ENCODE results near the gene PATE1. TPM values are rescaled to one million over a fixed set of nuclear protein-coding genes. Genes with fewer than 3 reads are reported as not detected.

The PATE1 gene
- total RNA-seq, 3 donors from 2014 or later, result not detected

DNA sequence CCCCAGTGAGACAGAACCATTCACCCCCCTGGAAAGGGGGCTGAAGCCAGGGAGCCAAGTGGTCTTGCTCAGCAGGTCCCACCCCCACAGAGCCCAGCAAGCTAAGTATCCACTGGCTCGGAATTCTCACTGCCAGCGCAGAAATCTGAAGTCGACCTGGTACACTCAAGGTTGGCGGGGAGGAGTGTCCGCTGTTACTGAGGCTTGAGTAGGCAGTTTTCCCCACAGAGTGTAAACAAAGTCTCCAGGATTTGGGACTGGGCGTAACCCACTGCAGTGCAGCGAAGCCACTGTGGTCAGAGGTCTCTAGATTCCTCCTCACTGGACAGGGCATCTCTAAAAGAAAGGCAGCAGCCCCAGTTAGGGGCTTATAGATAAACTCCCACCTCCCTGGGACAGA is 10.0 kb downstream of the PATE1 start:
- Histone ChIP-seq H3K4me1 (no peaks in the 10 kb centered on the region), H3K27me3 (no peaks in the 10 kb centered on the region), H3K4me3 (no peak overlapping the region), H3K27ac (no peak overlapping the region), H3K9me3 (peaks cover 0 to 12% of the 10 kb centered on the region in 2 donors), H3K36me3 (no peaks in the 10 kb centered on the region)
- DNase-seq (ENCODE audit: low spot score in 2 of 2), result no peak
- TF ChIP-seq POLR2AphosphoS5 (IDR thresholded peaks at IDR 0.05) (no peak), POLR2A (IDR thresholded peaks at IDR 0.05) (no peak)
- TF ChIP-seq, protein P1, sequence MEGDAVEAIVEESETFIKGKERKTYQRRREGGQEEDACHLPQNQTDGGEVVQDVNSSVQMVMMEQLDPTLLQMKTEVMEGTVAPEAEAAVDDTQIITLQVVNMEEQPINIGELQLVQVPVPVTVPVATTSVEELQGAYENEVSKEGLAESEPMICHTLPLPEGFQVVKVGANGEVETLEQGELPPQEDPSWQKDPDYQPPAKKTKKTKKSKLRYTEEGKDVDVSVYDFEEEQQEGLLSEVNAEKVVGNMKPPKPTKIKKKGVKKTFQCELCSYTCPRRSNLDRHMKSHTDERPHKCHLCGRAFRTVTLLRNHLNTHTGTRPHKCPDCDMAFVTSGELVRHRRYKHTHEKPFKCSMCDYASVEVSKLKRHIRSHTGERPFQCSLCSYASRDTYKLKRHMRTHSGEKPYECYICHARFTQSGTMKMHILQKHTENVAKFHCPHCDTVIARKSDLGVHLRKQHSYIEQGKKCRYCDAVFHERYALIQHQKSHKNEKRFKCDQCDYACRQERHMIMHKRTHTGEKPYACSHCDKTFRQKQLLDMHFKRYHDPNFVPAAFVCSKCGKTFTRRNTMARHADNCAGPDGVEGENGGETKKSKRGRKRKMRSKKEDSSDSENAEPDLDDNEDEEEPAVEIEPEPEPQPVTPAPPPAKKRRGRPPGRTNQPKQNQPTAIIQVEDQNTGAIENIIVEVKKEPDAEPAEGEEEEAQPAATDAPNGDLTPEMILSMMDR (IDR thresholded peaks at IDR 0.05), result no peak
- intact Hi-C loops (cut with DNase I; ENCODE audit: low total_unique reads), result no loop called here

DNA sequence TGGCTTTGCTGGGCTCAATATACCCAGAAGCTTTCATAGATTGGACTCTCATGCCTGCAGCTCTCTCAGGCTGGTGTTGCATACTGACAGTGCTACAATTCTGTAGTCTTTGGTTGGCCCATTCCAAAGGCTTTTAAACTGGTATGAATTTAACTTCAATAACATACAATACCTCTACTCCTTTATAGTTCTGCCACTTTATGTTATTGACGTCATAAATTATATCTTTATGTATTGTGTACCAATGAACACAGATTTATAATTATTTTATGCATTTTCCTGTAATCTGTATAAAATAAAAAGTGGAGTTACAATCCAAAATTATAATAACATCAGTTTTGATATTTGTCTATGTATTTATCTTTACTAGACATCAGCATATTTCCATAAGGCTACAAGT is 16.4 kb downstream of the PATE1 start:
- H3K36me3 ChIP-seq, result no peaks in the 10 kb centered on the region
- no peak for DNase-seq (ENCODE audit: low spot score in 2 of 2)
- H3K4me1 ChIP-seq, result no peaks in the 10 kb centered on the region
- TF ChIP-seq, protein P1 (IDR thresholded peaks at IDR 0.05), result no peak
- TF ChIP-seq POLR2AphosphoS5 (IDR thresholded peaks at IDR 0.05), result no peak
- TF ChIP-seq POLR2A (IDR thresholded peaks at IDR 0.05), result no peak
- H3K27me3 ChIP-seq, result no peaks in the 10 kb centered on the region
- H3K4me3 ChIP-seq, result no peak overlapping the region
- intact Hi-C loops (cut with DNase I; ENCODE audit: low total_unique reads), result no loop called here
- H3K27ac ChIP-seq, result no peak overlapping the region
- peaks cover 0 to 12% of the 10 kb centered on the region in 2 donors for H3K9me3 ChIP-seq

DNA sequence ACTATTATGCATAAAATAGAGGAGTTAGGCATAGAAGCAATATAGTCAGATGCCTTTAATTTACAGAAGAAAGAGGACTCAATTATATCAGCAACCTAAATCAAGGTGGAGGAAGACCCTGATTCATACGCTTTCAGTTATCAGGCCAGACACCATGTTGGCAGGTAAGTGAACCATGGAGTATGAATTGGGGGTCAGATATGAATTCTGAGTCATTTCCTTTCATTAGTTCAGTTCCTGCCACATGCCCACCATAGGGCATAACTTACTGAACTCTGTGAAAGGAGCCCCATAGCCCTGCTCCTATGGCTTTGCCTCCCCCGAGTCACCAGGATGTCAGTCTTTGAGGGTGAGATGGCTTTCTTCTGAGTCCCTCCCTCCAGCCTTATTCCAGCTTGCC is 17.4 kb downstream of the PATE1 start:
- Histone ChIP-seq H3K27me3 (no peaks in the 10 kb centered on the region), H3K36me3 (no peaks in the 10 kb centered on the region), H3K27ac (no peak overlapping the region), H3K4me1 (no peaks in the 10 kb centered on the region), H3K9me3 (peaks cover 0 to 6% of the 10 kb centered on the region in 2 donors), H3K4me3 (no peak overlapping the region)
- no peak for DNase-seq (ENCODE audit: low spot score in 2 of 2)
- TF ChIP-seq, protein P1 (IDR thresholded peaks at IDR 0.05), result no peak
- TF ChIP-seq POLR2AphosphoS5 (IDR thresholded peaks at IDR 0.05) (no peak), POLR2A (IDR thresholded peaks at IDR 0.05) (no peak)
- intact Hi-C loops (cut with DNase I; ENCODE audit: low total_unique reads), result no loop called here

DNA sequence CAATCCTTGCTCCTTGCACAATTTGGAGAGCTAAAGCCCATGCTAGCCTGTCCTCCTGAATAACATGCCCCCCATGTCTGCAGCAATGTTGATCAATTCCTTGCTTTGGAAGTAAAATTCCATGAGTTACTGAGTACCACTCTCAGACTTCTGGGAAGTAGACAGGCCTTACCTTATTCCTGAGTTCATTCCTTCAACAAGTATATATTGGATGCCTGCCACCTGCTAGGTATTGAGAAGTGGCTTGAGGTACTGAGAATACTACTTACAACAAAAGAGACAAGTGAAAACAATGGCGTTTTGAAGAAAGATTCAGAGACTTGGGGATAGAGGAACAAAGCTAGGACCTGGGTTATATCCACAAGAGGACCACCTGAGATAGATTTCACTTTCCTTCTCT is 20.2 kb downstream of the PATE1 start:
- no peaks in the 10 kb centered on the region for H3K36me3 ChIP-seq
- no peaks in the 10 kb centered on the region for H3K27me3 ChIP-seq
- TF ChIP-seq POLR2A (IDR thresholded peaks at IDR 0.05) (no peak), POLR2AphosphoS5 (IDR thresholded peaks at IDR 0.05) (no peak)
- TF ChIP-seq, protein P1 (IDR thresholded peaks at IDR 0.05), result no peak
- intact Hi-C loops (cut with DNase I; ENCODE audit: low total_unique reads), result no loop called here
- DNase-seq (ENCODE audit: low spot score in 2 of 2), result no peak
- H3K9me3 ChIP-seq, result no peaks in the 10 kb centered on the region
- H3K4me3 ChIP-seq, result no peak overlapping the region
- H3K27ac ChIP-seq, result no peak overlapping the region
- H3K4me1 ChIP-seq, result no peaks in the 10 kb centered on the region

DNA sequence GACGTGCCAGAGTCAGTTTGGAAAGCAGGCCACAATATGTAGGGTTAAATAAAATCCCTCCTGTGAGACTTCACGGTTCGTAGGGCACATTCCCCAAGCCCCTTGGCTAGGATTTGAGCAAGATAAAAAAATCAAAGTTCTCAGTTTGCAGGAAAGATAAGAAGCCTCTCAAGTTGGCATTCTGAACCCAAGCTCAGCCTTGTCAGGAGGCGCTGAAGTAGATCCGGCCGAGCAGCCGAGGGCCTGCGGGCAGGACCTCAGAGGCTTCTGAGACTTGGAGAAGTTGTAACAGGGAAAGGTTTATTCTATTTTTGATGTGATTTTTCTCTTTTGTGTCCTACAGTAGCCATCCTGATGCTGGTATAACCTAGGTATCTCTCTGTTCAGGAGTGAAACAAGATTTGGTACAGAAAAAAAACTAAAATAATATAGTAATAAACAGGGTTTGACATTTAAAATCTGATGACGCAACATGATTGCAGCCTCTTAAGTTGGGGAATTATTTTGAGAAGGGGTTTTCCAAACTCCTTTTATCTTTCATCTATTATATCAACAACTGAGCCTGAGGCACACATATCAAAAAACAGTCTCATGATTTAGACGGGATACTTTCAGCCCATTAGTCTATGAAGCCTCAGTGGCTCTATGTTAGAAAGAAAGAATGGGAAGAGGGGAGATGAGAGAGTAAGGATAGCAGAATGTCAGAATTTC is 22.4 kb downstream of the PATE1 start:
- Histone ChIP-seq H3K27ac (no peak overlapping the region), H3K27me3 (no peaks in the 10 kb centered on the region), H3K9me3 (no peaks in the 10 kb centered on the region), H3K4me1 (no peaks in the 10 kb centered on the region), H3K36me3 (no peaks in the 10 kb centered on the region), H3K4me3 (no peak overlapping the region)
- DNase-seq (ENCODE audit: low spot score in 2 of 2), result no peak
- intact Hi-C loops (cut with DNase I; ENCODE audit: low total_unique reads), result no loop called here
- TF ChIP-seq, protein P1 (IDR thresholded peaks at IDR 0.05), result no peak
- TF ChIP-seq POLR2AphosphoS5 (IDR thresholded peaks at IDR 0.05), result no peak
- no peak for TF ChIP-seq POLR2A (IDR thresholded peaks at IDR 0.05)

Data from breast epithelium (tissue), 4 donors.